PFSK-1 (cell line): ENCODE measurements around the gene DNAH10.

ENCODE experiments used
- FOXP2 ChIP-seq: optimal IDR thresholded peaks from 2 replicates; pipeline ENCODE3; 2011; ENCODE audit warnings: borderline replicate concordance, control low read depth, inconsistent platforms; ENCODE audit not compliant: insufficient read depth; ENCODE audit errors: extremely low read length, extremely low read depth
- POLR2AphosphoS5 ChIP-seq: IDR thresholded peaks from 2 replicates; pipeline ENCODE4 v1.6.1; 2012; ENCODE audit warnings: low read depth, mild to moderate bottlenecking, control low read depth, low read length, moderate library complexity
- REST ChIP-seq, 2 experiments: IDR thresholded peaks; 2 replicates each; pipeline versions ENCODE4 v1.6.1 to v1.8.0; 2011 to 2012; ENCODE audit warnings: low read depth in 2 of 2, low read length in 2 of 2, control low read depth in 1 of 2, inconsistent platforms in 1 of 2, mild to moderate bottlenecking in 1 of 2, moderate library complexity in 1 of 2; ENCODE audit not compliant: insufficient read depth in 1 of 2
- SIN3A ChIP-seq: IDR thresholded peaks from 2 replicates; pipeline ENCODE4 v1.6.1; 2012; ENCODE audit warnings: mild to moderate bottlenecking, low read length, moderate library complexity, borderline replicate concordance; ENCODE audit not compliant: insufficient read depth
- TAF1 ChIP-seq: IDR thresholded peaks from 2 replicates; pipeline ENCODE4 v1.6.1; 2012; ENCODE audit warnings: low read length, control low read depth, borderline replicate concordance; ENCODE audit not compliant: insufficient read depth

Gene DNAH10

GRCh38 chr12:123949770-123950165, 187.7 kb downstream of the DNAH10 start:
- TF ChIP-seq TAF1 (no peak), REST (IDR thresholded peaks at IDR 0.05; ENCODE audit: insufficient read depth in 1 of 2, low read depth in 2 of 2, low read length in 2 of 2) (no peak), SIN3A (no peak), POLR2AphosphoS5 (no peak), FOXP2 (no peak)

DNA sequence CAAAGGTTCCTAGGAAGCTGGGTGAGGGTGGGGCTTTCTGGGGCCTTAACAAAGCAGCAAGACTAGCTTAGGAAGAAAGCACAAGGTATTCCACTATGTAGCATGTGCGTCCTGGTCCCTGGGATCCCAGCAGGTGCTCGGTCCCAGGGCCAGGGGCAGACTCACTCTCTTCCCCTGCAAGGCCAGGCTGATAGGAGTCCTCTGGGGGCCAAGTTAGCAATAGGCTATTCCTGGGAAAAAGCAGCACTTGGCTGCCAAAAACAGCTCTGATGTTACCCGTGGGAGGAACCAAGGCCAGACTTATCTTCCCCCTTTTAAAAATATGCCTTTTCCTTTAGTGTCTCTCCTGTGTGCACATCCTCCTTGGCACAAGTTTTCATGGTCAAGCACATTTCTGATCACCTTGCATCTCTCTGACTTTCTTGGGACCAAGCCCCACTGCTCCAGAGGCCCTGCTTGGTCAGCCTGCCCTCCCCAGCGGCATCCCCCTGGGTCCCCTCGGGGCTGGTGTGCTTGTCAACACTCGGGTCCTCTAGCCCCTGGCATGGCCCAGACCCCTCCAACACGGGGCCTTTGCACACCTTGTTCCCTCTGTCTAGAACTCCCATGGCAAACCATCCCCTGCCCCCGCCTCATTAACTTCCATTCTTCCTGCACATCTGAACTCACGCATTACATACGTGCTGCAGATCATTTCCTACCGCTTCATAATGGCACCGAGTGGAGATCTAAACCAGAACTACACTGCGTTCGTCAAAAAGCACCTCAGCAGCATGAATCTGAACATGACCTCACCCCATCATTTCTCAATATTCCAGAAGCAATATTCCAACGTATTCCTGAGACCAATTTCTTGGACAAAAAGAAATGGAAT, 188.6 kb downstream of the DNAH10 start:
- TF ChIP-seq SIN3A, result no peak
- no peak for TF ChIP-seq FOXP2
- TF ChIP-seq REST (IDR thresholded peaks at IDR 0.05; ENCODE audit: insufficient read depth in 1 of 2, low read depth in 2 of 2, low read length in 2 of 2), result no peak
- no peak for TF ChIP-seq POLR2AphosphoS5
- TF ChIP-seq TAF1, result no peak

DNA sequence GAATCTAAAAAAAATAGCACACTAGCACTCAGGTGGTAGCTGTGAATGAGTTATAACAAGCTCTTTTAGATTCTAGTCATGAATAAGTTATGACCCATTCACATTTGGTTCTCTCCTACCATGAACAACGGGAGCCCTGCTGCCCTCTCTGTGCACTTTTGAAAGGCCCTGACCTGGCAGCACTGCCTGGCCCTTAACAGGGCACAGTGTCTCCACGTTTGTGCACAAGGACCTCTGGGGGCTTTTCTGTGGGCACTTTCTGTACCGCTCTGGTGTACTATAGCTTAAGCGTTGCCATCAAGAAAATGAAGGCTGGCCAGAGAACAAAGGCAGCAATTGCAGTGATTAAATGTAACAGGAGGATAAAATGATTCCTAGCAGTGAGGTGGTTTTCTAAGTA, 189.4 kb downstream of the DNAH10 start:
- TF ChIP-seq REST (IDR thresholded peaks at IDR 0.05; ENCODE audit: insufficient read depth in 1 of 2, low read depth in 2 of 2, low read length in 2 of 2), result no peak
- no peak for TF ChIP-seq SIN3A
- TF ChIP-seq FOXP2, result no peak
- no peak for TF ChIP-seq POLR2AphosphoS5
- TF ChIP-seq TAF1, result no peak

DNA sequence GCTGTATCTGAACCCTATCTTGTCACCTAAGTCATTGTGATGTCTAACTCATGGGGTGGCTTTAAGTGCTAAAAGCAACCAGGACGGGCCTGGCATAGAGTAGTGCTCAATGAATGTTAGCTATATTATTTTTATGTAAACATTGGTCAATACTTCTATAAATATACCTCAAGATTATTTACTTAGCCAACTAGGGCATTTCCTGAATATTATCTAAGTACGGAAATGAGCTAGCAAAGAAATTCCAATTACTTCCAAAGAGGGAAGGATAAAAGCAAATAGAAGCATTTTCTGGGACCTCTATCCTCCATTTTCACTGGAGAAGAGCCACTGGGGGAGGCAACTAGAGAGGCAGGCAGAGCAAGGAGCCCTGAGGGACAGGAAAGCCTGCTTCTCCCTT, 189.9 kb downstream of the DNAH10 start:
- TF ChIP-seq FOXP2 (no peak), TAF1 (no peak), SIN3A (no peak), POLR2AphosphoS5 (no peak), REST (IDR thresholded peaks at IDR 0.05; ENCODE audit: insufficient read depth in 1 of 2, low read depth in 2 of 2, low read length in 2 of 2) (no peak)
